Measurements from ENCODE around the gene SLCO1B1. TPM values are rescaled to one million over a fixed set of nuclear protein-coding genes. Genes with fewer than 3 reads are reported as not detected.
"Not testable (repeated sequence)": the region's sequence is repeated elsewhere in the genome, so short reads cannot be mapped to it uniquely, and the experiment has no call there.

The SLCO1B1 gene, protein sequence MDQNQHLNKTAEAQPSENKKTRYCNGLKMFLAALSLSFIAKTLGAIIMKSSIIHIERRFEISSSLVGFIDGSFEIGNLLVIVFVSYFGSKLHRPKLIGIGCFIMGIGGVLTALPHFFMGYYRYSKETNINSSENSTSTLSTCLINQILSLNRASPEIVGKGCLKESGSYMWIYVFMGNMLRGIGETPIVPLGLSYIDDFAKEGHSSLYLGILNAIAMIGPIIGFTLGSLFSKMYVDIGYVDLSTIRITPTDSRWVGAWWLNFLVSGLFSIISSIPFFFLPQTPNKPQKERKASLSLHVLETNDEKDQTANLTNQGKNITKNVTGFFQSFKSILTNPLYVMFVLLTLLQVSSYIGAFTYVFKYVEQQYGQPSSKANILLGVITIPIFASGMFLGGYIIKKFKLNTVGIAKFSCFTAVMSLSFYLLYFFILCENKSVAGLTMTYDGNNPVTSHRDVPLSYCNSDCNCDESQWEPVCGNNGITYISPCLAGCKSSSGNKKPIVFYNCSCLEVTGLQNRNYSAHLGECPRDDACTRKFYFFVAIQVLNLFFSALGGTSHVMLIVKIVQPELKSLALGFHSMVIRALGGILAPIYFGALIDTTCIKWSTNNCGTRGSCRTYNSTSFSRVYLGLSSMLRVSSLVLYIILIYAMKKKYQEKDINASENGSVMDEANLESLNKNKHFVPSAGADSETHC
- polyA plus RNA-seq (2013, experiment 1 of 2) = not detected
- polyA plus RNA-seq (2013, experiment 2 of 2) = not detected

DNA sequence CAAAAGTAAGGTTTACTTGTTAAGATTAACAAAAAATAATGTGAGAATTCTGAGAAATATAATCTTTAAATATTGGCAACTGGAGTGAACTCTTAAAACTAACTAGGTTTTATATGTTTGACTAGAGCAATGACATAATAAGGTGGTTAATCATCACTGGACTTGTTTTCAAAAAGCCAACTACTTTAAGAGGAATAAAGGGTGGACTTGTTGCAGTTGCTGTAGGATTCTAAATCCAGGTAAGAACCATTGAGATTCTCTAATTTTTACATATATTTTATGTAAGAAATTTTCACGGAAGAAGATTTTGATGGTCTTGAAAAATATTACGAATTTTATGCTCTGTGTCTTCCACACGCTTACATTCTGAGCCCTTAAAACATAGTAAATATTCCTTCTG lies at the start of gene SLCO1B1:
TSS of gene SLCO1B1 (plus strand) at position 197 of the 400 bp plus-strand sequence. CDS start 10,381 bp downstream, outside the sequence.
- no peaks in the 10 kb centered on the region for H3K4me1 ChIP-seq (ENCODE audit: control insufficient read depth, insufficient read depth, low read length, poor library complexity, severe bottlenecking)
- H3K9me3 ChIP-seq (ENCODE audit: control insufficient read depth, low read length) = no peaks in the 10 kb centered on the region
- no CpG with 5 or more reads among the region's 3 CpGs for WGBS, 2 experiments (ENCODE audit: insufficient coverage in 2 of 2)
- no peak within 1 kb of the TSS for H3K4me3 ChIP-seq (ENCODE audit: extremely low read depth, insufficient read depth, low read length, poor library complexity, severe bottlenecking)
- no peak within 1 kb of the TSS for H3K27ac ChIP-seq (ENCODE audit: low read depth, low read length, severe bottlenecking)
- no peaks in the 10 kb centered on the region for H3K36me3 ChIP-seq (ENCODE audit: control insufficient read depth, insufficient read depth, low read length)

DNA sequence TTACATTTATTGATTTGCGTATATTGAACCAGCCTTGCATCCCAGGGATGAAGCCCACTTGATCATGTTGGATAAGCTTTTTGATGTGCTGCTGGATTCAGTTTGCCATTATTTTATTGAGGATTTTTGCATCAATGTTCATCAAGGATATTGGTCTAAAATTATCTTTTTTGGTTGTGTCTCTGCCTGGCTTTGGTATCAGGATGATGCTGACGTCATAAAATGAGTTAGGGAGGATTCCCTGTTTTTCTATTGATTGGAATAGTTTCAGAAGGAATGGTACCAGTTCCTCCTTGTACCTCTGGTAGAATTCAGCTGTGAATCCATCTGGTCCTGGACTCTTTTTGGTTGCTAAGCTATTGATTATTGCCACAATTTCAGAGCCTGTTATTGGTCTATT lies 46.2 kb upstream of the SLCO1B1 start:
- H3K4me3 ChIP-seq (ENCODE audit: extremely low read depth, insufficient read depth, low read length, poor library complexity, severe bottlenecking); H3K9me3 ChIP-seq (ENCODE audit: control insufficient read depth, low read length); H3K36me3 ChIP-seq (ENCODE audit: control insufficient read depth, insufficient read depth, low read length); H3K4me1 ChIP-seq (ENCODE audit: control insufficient read depth, insufficient read depth, low read length, poor library complexity, severe bottlenecking); H3K27ac ChIP-seq (ENCODE audit: low read depth, low read length, severe bottlenecking): not testable (repeated sequence)
- no CpG with 5 or more reads among the region's 2 CpGs for WGBS, 2 experiments (ENCODE audit: insufficient coverage in 2 of 2)

DNA sequence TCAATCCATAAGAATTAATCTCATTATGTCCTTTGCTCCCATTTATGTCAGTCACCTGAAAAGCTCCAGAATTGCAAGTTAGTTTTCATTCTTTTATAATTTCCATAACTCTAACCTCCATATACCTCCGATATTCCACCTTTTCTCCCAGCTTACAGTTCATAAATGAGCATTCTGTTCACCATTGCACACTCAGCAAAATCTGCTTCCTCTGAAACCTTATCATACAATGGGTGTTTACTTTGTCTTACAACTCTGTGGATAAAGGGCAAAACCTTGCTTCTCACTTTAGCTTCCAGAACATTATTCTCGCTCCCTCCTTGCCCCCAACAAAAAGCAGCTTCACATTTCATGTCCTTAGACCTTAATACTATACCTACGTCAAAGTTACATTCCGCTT lies 19.3 kb upstream of the SLCO1B1 start:
- WGBS, 2 experiments (ENCODE audit: insufficient coverage in 2 of 2) = 89 to 90% methylated on average over 2 to 4 of the region's 4 CpGs
- no peak overlapping the region for H3K27ac ChIP-seq (ENCODE audit: low read depth, low read length, severe bottlenecking)
- H3K36me3 ChIP-seq (ENCODE audit: control insufficient read depth, insufficient read depth, low read length) = no peaks in the 10 kb centered on the region
- no peaks in the 10 kb centered on the region for H3K4me1 ChIP-seq (ENCODE audit: control insufficient read depth, insufficient read depth, low read length, poor library complexity, severe bottlenecking)
- H3K4me3 ChIP-seq (ENCODE audit: extremely low read depth, insufficient read depth, low read length, poor library complexity, severe bottlenecking) = no peak overlapping the region
- H3K9me3 ChIP-seq (ENCODE audit: control insufficient read depth, low read length) = no peaks in the 10 kb centered on the region

DNA sequence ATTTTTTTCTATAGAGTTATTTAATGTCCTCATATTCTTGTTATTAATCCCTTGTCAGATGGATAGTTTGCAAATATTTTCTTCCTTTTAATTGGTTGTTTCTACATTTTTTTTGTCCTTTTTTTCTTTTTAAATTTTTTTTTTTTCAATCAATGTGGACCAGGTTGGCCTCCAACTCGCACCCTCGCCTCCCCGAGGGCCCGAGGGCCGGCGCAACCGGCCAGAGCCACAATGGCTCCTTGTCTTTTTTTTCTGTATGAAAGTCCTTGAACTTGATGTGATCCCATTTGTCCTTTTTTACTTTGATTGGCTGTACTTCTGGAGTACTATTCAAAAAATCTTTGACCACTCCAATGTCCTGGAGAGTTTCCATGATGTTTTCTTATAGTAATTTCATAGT lies 17.7 kb upstream of the SLCO1B1 start:
- H3K4me3 ChIP-seq (ENCODE audit: extremely low read depth, insufficient read depth, low read length, poor library complexity, severe bottlenecking) = no peak overlapping the region
- H3K27ac ChIP-seq (ENCODE audit: low read depth, low read length, severe bottlenecking) = no peak overlapping the region
- H3K4me1 ChIP-seq (ENCODE audit: control insufficient read depth, insufficient read depth, low read length, poor library complexity, severe bottlenecking) = no peaks in the 10 kb centered on the region
- WGBS, 2 experiments (ENCODE audit: insufficient coverage in 2 of 2) = 80 to 85% methylated on average over 1 to 4 of the region's 7 CpGs
- H3K36me3 ChIP-seq (ENCODE audit: control insufficient read depth, insufficient read depth, low read length) = no peaks in the 10 kb centered on the region
- H3K9me3 ChIP-seq (ENCODE audit: control insufficient read depth, low read length) = no peaks in the 10 kb centered on the region

DNA sequence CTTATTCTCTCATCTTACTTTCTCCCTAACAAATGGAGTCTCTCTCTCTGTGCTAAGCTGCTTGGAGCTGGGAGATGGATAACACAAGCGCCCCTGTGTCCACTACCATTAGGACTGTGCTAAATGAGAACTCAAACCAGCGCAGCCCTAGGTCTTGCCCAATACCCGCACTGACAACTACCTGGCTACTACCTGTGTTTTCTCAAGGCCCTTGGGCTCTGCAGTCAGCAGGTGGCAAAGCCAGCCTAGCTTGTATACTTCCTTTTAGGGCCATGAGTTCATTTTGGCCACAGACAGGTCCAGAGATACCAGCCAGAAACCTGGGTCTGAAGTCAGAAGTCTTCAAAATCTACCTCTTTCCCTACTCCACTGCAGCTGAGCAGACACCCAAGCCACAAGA lies 13.0 kb upstream of the SLCO1B1 start:
- no peaks in the 10 kb centered on the region for H3K9me3 ChIP-seq (ENCODE audit: control insufficient read depth, low read length)
- no peaks in the 10 kb centered on the region for H3K4me1 ChIP-seq (ENCODE audit: control insufficient read depth, insufficient read depth, low read length, poor library complexity, severe bottlenecking)
- H3K4me3 ChIP-seq (ENCODE audit: extremely low read depth, insufficient read depth, low read length, poor library complexity, severe bottlenecking) = no peak overlapping the region
- WGBS, 2 experiments (ENCODE audit: insufficient coverage in 2 of 2) = 92 to 95% methylated on average over 3 of the region's 3 CpGs
- no peaks in the 10 kb centered on the region for H3K36me3 ChIP-seq (ENCODE audit: control insufficient read depth, insufficient read depth, low read length)
- no peak overlapping the region for H3K27ac ChIP-seq (ENCODE audit: low read depth, low read length, severe bottlenecking)

DNA sequence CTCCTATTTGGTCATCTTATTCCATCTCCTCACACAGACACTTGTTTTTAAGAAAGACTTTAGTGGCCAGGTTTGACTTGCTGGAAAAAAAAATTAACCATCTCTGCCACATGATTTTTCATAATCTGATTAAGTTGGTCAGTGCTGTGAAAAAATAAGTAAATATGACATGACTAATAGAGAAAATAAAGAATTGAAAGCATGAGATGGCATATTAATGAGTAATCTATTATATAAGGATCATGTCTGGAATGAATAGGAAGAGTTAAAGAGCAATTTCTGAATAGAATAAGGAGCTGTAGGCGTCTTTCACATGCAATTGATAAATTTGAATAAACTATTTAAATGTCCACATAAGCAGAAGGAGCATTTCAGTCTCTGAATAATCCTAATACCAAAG lies 12.2 kb upstream of the SLCO1B1 start:
- whole genome bisulfite sequencing, 2 experiments (ENCODE audit: insufficient coverage in 2 of 2) = no CpG with 5 or more reads among the region's 1 CpG
- Histone ChIP-seq H3K4me1 (ENCODE audit: control insufficient read depth, insufficient read depth, low read length, poor library complexity, severe bottlenecking) (no peaks in the 10 kb centered on the region), H3K4me3 (ENCODE audit: extremely low read depth, insufficient read depth, low read length, poor library complexity, severe bottlenecking) (no peak overlapping the region), H3K36me3 (ENCODE audit: control insufficient read depth, insufficient read depth, low read length) (no peaks in the 10 kb centered on the region), H3K9me3 (ENCODE audit: control insufficient read depth, low read length) (no peaks in the 10 kb centered on the region), H3K27ac (ENCODE audit: low read depth, low read length, severe bottlenecking) (no peak overlapping the region)

DNA sequence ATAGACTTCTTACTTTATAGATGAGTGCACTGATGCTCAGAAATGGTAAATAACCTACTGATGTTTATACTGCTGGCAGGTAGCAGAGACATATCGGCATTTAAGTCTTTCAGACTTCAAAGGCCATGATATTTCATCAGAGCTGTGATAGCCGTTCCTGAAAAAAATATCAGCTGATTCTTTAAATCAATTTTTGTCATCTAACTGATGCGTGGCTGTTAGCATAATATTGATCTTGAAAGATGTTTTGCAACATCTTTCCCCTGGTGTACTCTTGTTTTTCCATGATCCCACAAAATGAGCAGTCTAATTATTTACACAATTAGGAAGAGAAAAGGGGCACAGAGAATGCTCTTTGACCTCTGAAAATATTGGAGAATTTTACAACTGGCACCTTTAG lies 1.6 kb upstream of the SLCO1B1 start:
- Histone ChIP-seq H3K4me1 (ENCODE audit: control insufficient read depth, insufficient read depth, low read length, poor library complexity, severe bottlenecking) (no peaks in the 10 kb centered on the region), H3K9me3 (ENCODE audit: control insufficient read depth, low read length) (no peaks in the 10 kb centered on the region), H3K36me3 (ENCODE audit: control insufficient read depth, insufficient read depth, low read length) (no peaks in the 10 kb centered on the region), H3K4me3 (ENCODE audit: extremely low read depth, insufficient read depth, low read length, poor library complexity, severe bottlenecking) (no peak overlapping the region), H3K27ac (ENCODE audit: low read depth, low read length, severe bottlenecking) (no peak overlapping the region)
- whole genome bisulfite sequencing, 2 experiments (ENCODE audit: insufficient coverage in 2 of 2) = 94 to 100% methylated on average over 1 to 2 of the region's 3 CpGs

DNA sequence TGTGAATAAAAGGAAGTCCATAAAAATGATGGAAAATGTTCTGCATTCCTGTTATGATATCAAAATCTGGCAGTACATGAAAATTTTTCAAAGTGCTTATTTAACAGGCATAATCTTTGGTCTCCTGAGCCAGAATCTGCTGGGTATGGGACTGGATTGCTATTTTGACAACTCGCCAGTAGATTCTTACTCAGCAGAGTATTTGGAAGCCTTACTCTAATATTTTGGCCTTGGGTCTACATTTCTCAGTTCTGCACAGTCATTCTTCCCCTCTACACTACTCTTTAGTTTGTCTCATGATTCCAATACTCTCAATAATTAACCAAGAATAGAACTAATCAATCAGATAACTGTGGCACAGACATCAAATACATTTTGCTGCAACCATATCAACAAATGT lies 1.1 kb upstream of the SLCO1B1 start:
- Histone ChIP-seq H3K36me3 (ENCODE audit: control insufficient read depth, insufficient read depth, low read length) (no peaks in the 10 kb centered on the region), H3K4me3 (ENCODE audit: extremely low read depth, insufficient read depth, low read length, poor library complexity, severe bottlenecking) (no peak overlapping the region), H3K4me1 (ENCODE audit: control insufficient read depth, insufficient read depth, low read length, poor library complexity, severe bottlenecking) (no peaks in the 10 kb centered on the region)

DNA sequence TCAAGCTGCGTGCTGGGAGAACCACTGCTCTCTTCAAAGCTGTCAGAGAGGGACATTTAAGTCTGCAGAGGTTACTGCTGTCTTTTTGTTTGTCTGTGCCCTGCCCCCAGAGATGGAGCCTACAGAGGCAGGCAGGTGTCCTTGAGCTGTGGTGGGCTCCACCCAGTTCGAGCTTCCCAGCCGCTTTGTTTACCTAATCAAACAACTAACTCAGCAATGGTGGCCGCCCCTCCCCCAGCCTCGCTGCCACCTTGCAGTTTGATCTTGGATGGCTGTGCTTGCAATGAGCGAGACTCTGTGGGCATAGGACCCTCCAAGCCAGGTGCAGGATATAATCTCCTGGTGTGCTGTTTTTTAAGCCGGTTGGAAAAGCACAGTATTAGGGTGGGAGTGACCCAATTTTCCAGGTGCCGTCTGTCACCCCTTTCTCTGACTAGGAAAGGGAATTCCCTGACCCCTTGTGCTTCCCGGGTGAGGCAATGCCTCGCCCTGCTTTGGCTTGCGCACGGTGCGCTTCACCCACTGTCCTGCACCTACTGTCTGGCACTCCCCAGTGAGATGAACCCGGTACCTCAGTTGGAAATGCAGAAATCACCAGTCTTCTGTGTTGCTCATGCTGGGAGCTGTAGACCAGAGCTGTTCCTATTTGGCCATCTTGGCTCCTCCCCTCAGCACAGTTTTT lies 6.5 kb downstream of the SLCO1B1 start:
- not testable (repeated sequence) for H3K36me3 ChIP-seq (ENCODE audit: control insufficient read depth, insufficient read depth, low read length); H3K9me3 ChIP-seq (ENCODE audit: control insufficient read depth, low read length); H3K27ac ChIP-seq (ENCODE audit: low read depth, low read length, severe bottlenecking); H3K4me1 ChIP-seq (ENCODE audit: control insufficient read depth, insufficient read depth, low read length, poor library complexity, severe bottlenecking); H3K4me3 ChIP-seq (ENCODE audit: extremely low read depth, insufficient read depth, low read length, poor library complexity, severe bottlenecking)
- WGBS, 2 experiments (ENCODE audit: insufficient coverage in 2 of 2) = 79 to 86% methylated on average over 10 to 12 of the region's 14 CpGs

More for the DNA sequence above, 1.1 kb upstream of the SLCO1B1 start:
- Histone ChIP-seq H3K9me3 (ENCODE audit: control insufficient read depth, low read length) (no peaks in the 10 kb centered on the region), H3K27ac (ENCODE audit: low read depth, low read length, severe bottlenecking) (no peak overlapping the region)
- 83 to 86% methylated on average over 1 of the region's 1 CpG for WGBS, 2 experiments (ENCODE audit: insufficient coverage in 2 of 2)

DNA sequence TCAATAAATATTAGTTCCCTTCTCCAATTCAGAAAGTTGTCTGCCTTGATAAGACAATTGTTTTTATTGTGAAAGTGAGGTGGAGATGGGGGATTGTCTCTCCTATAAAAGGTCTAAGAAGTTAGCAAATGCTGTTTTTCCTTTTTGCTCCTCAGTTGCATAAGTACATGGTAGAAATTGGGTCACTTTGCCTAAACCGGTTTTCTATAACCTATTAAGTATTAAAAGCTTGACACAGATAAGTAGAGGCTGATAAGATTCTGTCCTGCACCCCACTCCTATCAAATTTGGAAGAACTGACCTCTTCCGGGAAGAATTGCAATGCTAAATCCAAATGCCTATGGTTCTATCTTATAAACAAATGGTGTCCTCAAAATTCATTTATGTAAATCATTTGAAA lies 7.0 kb downstream of the SLCO1B1 start:
- Histone ChIP-seq H3K36me3 (ENCODE audit: control insufficient read depth, insufficient read depth, low read length) (no peaks in the 10 kb centered on the region), H3K27ac (ENCODE audit: low read depth, low read length, severe bottlenecking) (no peak overlapping the region), H3K4me3 (ENCODE audit: extremely low read depth, insufficient read depth, low read length, poor library complexity, severe bottlenecking) (no peak overlapping the region), H3K9me3 (ENCODE audit: control insufficient read depth, low read length) (no peaks in the 10 kb centered on the region), H3K4me1 (ENCODE audit: control insufficient read depth, insufficient read depth, low read length, poor library complexity, severe bottlenecking) (no peaks in the 10 kb centered on the region)
- WGBS, 2 experiments (ENCODE audit: insufficient coverage in 2 of 2) = no CpG with 5 or more reads among the region's 2 CpGs

Data from mesodermal cell (in vitro differentiated cells).